WTC11 (cell line): ENCODE measurements around the gene WDHD1. TPM values are rescaled to one million over a fixed set of nuclear protein-coding genes. Genes with fewer than 3 reads are reported as not detected.

Experiments
- CREB1 ChIP-seq: sonication (generic); formaldehyde crosslinking; IDR thresholded peaks from 2 replicates; pipeline ENCODE4 v1.8.0; 2023; ENCODE audit warnings: mild to moderate bottlenecking, missing genetic modification reagents
- ETV6 ChIP-seq: sonication (generic); formaldehyde crosslinking; IDR thresholded peaks from 2 replicates; pipeline ENCODE4 v1.8.1; 2022; ENCODE audit warnings: mild to moderate bottlenecking, missing genetic modification reagents
- FOXJ3 ChIP-seq: sonication (generic); formaldehyde crosslinking; IDR thresholded peaks from 2 replicates; pipeline ENCODE4 v1.9.0; 2021; ENCODE audit warnings: missing genetic modification reagents, mild to moderate bottlenecking, borderline replicate concordance
- GABPB1 ChIP-seq: sonication (generic); formaldehyde crosslinking; IDR thresholded peaks from 2 replicates; pipeline ENCODE4 v1.8.1; 2023; ENCODE audit warnings: mild to moderate bottlenecking, missing genetic modification reagents
- HMGA2 ChIP-seq: fragments of 250-450 bp; sonication (Bioruptor Pico); IDR thresholded peaks from 2 replicates; pipeline ENCODE4 v1.4.0; 2021; ENCODE audit warnings: mild to moderate bottlenecking, moderate library complexity
- JAZF1 ChIP-seq: fragments of 250-450 bp; sonication (Bioruptor Pico); IDR thresholded peaks from 2 replicates; pipeline ENCODE4 v1.9.0; 2021; ENCODE audit warnings: moderate library complexity, mild to moderate bottlenecking, inconsistent platforms
- MXD4 ChIP-seq: fragments of 250-450 bp; sonication (Bioruptor Pico); IDR thresholded peaks from 2 replicates; pipeline ENCODE4 v1.8.0; 2021; ENCODE audit warnings: mild to moderate bottlenecking, moderate library complexity, borderline replicate concordance
- NFE2L1 ChIP-seq: sonication (generic); formaldehyde crosslinking; IDR thresholded peaks from 2 replicates; pipeline ENCODE4 v1.8.1; 2023; ENCODE audit warnings: missing genetic modification reagents
- NR3C1 ChIP-seq: sonication (generic); formaldehyde crosslinking; conservative IDR thresholded peaks from 2 replicates; pipeline ENCODE4 v1.8.1; 2023; ENCODE audit warnings: low read depth, mild to moderate bottlenecking, missing genetic modification reagents
- PRRX2 ChIP-seq: fragments of 250-450 bp; sonication (Bioruptor Pico); IDR thresholded peaks from 2 replicates; pipeline ENCODE4 v1.8.0; 2021; ENCODE audit warnings: mild to moderate bottlenecking
- RORB ChIP-seq: fragments of 250-450 bp; sonication (Bioruptor Pico); IDR thresholded peaks from 2 replicates; pipeline ENCODE4 v1.9.0; 2021; ENCODE audit warnings: mild to moderate bottlenecking
- SMAD4 ChIP-seq: sonication (generic); formaldehyde crosslinking; IDR thresholded peaks from 2 replicates; pipeline ENCODE4 v1.8.0; 2022; ENCODE audit warnings: mild to moderate bottlenecking, missing genetic modification reagents
- TCF7 ChIP-seq: sonication (generic); formaldehyde crosslinking; IDR thresholded peaks from 2 replicates; pipeline ENCODE4 v1.8.0; 2022; ENCODE audit warnings: mild to moderate bottlenecking, low read depth, missing genetic modification reagents, moderate library complexity
- ZNF219 ChIP-seq: sonication (generic); formaldehyde crosslinking; IDR thresholded peaks from 2 replicates; pipeline ENCODE4 v1.8.0; 2023; ENCODE audit warnings: missing genetic modification reagents, mild to moderate bottlenecking, borderline replicate concordance
- total RNA-seq: library from RNA; stranded (reverse); gene quantifications from 3 replicates; pipeline ENCODE4 v1.2.3, GENCODE V29; 2021
- TF ChIP-seq, protein P1 (sequence below): sonication (generic); formaldehyde crosslinking; IDR thresholded peaks from 2 replicates; pipeline ENCODE4 v1.8.0; 2023; ENCODE audit warnings: missing genetic modification reagents
- TF ChIP-seq, protein P2 (sequence below): sonication (generic); formaldehyde crosslinking; IDR thresholded peaks from 2 replicates; pipeline ENCODE4 v1.8.1; 2023; ENCODE audit warnings: mild to moderate bottlenecking, missing genetic modification reagents, moderate library complexity
- TF ChIP-seq, protein P3 (sequence below): sonication (generic); formaldehyde crosslinking; IDR thresholded peaks from 2 replicates; pipeline ENCODE4 v1.8.1; 2023; ENCODE audit warnings: mild to moderate bottlenecking, missing genetic modification reagents, moderate library complexity
- TF ChIP-seq, protein P4 (sequence below): sonication (generic); formaldehyde crosslinking; IDR thresholded peaks from 2 replicates; pipeline ENCODE4 v1.8.1; 2023; ENCODE audit warnings: mild to moderate bottlenecking, missing genetic modification reagents
- TF ChIP-seq, protein P5 (sequence below): fragments of 250-450 bp; sonication (Bioruptor Pico); IDR thresholded peaks from 2 replicates; pipeline ENCODE4 v1.9.0; 2021; ENCODE audit warnings: moderate library complexity, mild to moderate bottlenecking, inconsistent platforms, borderline replicate concordance
- TF ChIP-seq, protein P6 (sequence below): sonication (generic); formaldehyde crosslinking; IDR thresholded peaks from 2 replicates; pipeline ENCODE4 v1.8.0; 2022; ENCODE audit warnings: mild to moderate bottlenecking, missing genetic modification reagents
- TF ChIP-seq, protein P7 (sequence below): sonication (generic); formaldehyde crosslinking; conservative IDR thresholded peaks from 2 replicates; pipeline ENCODE4 v1.8.1; 2022; ENCODE audit warnings: mild to moderate bottlenecking, missing genetic modification reagents
- TF ChIP-seq, protein P8 (sequence below): fragments of 250-450 bp; sonication (Bioruptor Pico); IDR thresholded peaks from 2 replicates; pipeline ENCODE4 v1.9.0; 2021; ENCODE audit warnings: mild to moderate bottlenecking
- TF ChIP-seq, protein P9 (sequence below): fragments of 250-450 bp; sonication (Bioruptor Pico); IDR thresholded peaks from 2 replicates; pipeline ENCODE4 v1.8.0; 2021; ENCODE audit warnings: mild to moderate bottlenecking

WDHD1 gene
- total RNA-seq, 1 experiment from 2014 or later = 76.1 TPM

DNA sequence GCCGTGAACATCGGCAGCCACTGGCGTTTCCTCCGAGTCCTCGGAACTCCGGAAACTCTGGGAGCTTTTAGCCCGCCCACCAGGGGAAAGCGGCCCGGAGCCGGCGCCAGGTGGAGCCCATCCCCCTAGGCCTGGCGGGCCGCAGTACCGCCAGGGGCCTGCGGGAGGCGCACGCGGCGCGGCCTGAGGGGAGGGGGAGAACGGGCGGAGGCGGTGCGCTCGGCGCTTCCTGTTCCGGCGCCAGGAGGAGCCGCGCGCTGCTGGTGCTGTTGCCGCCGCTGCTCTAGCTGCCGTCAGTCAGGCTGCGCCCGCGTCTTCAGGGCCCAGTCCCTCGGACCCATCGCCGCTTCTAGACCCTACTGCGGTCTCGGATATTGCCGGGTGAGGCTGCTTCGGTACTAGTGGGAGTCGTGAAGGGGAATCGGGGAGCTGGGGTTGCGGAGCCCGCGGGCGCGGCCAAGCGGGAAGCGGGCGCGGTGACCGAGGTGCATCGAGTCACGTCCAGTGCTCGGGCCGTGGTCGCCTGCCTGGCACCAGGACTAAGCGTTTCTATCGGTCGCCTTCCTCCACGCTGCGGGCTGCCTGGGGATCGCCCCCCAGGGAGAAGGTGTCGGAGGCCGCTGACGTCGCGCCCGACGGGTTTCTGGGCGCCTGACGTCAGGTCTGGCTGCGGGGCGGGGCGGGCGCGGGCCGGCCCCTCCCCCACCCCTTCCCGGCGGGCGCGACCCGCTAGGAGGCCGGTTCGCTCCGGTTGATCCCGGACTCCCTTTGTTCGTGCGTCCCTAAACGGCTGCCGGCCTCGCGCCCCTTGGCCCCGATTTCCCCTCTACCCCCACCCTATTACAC, 24.7 kb upstream of the WDHD1 start, which contains the start of gene MAPK1IP1L (continued):
- TF ChIP-seq, protein P1, sequence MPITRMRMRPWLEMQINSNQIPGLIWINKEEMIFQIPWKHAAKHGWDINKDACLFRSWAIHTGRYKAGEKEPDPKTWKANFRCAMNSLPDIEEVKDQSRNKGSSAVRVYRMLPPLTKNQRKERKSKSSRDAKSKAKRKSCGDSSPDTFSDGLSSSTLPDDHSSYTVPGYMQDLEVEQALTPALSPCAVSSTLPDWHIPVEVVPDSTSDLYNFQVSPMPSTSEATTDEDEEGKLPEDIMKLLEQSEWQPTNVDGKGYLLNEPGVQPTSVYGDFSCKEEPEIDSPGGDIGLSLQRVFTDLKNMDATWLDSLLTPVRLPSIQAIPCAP = no peak; the same call in none of the 2 replicates
- no peak for TF ChIP-seq TCF7 (CRISPR knock-in tag)
- TF ChIP-seq GABPB1 = peak; percentile 60
- no peak; the same call in 1 of the 2 replicates for TF ChIP-seq NFE2L1 (CRISPR knock-in tag)
- TF ChIP-seq, protein P2, sequence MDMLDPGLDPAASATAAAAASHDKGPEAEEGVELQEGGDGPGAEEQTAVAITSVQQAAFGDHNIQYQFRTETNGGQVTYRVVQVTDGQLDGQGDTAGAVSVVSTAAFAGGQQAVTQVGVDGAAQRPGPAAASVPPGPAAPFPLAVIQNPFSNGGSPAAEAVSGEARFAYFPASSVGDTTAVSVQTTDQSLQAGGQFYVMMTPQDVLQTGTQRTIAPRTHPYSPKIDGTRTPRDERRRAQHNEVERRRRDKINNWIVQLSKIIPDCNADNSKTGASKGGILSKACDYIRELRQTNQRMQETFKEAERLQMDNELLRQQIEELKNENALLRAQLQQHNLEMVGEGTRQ (CRISPR knock-in tag) = 0 out of 2 replicates have a peak, but pooled peaks have one; percentile 45
- no peak for TF ChIP-seq FOXJ3
- no peak for TF ChIP-seq CREB1
- TF ChIP-seq, protein P3, sequence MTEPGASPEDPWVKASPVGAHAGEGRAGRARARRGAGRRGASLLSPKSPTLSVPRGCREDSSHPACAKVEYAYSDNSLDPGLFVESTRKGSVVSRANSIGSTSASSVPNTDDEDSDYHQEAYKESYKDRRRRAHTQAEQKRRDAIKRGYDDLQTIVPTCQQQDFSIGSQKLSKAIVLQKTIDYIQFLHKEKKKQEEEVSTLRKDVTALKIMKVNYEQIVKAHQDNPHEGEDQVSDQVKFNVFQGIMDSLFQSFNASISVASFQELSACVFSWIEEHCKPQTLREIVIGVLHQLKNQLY (CRISPR knock-in tag) = peak; percentile 74; the same call in 1 of the 2 replicates
- TF ChIP-seq, protein P4, sequence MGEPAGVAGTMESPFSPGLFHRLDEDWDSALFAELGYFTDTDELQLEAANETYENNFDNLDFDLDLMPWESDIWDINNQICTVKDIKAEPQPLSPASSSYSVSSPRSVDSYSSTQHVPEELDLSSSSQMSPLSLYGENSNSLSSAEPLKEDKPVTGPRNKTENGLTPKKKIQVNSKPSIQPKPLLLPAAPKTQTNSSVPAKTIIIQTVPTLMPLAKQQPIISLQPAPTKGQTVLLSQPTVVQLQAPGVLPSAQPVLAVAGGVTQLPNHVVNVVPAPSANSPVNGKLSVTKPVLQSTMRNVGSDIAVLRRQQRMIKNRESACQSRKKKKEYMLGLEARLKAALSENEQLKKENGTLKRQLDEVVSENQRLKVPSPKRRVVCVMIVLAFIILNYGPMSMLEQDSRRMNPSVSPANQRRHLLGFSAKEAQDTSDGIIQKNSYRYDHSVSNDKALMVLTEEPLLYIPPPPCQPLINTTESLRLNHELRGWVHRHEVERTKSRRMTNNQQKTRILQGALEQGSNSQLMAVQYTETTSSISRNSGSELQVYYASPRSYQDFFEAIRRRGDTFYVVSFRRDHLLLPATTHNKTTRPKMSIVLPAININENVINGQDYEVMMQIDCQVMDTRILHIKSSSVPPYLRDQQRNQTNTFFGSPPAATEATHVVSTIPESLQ (CRISPR knock-in tag) = no peak
- 0 out of 2 replicates have a peak, but pooled peaks have one; percentile 33 for TF ChIP-seq NR3C1
- TF ChIP-seq, protein P5, sequence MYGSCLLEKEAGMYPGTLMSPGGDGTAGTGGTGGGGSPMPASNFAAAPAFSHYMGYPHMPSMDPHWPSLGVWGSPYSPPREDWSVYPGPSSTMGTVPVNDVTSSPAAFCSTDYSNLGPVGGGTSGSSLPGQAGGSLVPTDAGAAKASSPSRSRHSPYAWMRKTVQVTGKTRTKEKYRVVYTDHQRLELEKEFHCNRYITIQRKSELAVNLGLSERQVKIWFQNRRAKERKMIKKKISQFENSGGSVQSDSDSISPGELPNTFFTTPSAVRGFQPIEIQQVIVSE (CRISPR knock-in tag) = 0 out of 2 replicates have a peak, but pooled peaks have one; percentile 54
- TF ChIP-seq RORB (CRISPR knock-in tag) = no peak
- TF ChIP-seq HMGA2 (CRISPR knock-in tag) = no peak; the same call in 1 of the 2 replicates
- no peak for TF ChIP-seq MXD4
- TF ChIP-seq, protein P6, sequence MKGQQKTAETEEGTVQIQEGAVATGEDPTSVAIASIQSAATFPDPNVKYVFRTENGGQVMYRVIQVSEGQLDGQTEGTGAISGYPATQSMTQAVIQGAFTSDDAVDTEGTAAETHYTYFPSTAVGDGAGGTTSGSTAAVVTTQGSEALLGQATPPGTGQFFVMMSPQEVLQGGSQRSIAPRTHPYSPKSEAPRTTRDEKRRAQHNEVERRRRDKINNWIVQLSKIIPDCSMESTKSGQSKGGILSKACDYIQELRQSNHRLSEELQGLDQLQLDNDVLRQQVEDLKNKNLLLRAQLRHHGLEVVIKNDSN (CRISPR knock-in tag) = 0 out of 2 replicates have a peak, but pooled peaks have one; percentile 22
- peak; percentile 52; the same call in 1 of the 2 replicates for TF ChIP-seq ETV6 (CRISPR knock-in tag)
- TF ChIP-seq SMAD4 (CRISPR knock-in tag) = no peak
- no peak for TF ChIP-seq JAZF1 (CRISPR knock-in tag)
- TF ChIP-seq, protein P7, sequence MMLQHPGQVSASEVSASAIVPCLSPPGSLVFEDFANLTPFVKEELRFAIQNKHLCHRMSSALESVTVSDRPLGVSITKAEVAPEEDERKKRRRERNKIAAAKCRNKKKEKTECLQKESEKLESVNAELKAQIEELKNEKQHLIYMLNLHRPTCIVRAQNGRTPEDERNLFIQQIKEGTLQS = no peak
- no peak for TF ChIP-seq ZNF219
- TF ChIP-seq, protein P8, sequence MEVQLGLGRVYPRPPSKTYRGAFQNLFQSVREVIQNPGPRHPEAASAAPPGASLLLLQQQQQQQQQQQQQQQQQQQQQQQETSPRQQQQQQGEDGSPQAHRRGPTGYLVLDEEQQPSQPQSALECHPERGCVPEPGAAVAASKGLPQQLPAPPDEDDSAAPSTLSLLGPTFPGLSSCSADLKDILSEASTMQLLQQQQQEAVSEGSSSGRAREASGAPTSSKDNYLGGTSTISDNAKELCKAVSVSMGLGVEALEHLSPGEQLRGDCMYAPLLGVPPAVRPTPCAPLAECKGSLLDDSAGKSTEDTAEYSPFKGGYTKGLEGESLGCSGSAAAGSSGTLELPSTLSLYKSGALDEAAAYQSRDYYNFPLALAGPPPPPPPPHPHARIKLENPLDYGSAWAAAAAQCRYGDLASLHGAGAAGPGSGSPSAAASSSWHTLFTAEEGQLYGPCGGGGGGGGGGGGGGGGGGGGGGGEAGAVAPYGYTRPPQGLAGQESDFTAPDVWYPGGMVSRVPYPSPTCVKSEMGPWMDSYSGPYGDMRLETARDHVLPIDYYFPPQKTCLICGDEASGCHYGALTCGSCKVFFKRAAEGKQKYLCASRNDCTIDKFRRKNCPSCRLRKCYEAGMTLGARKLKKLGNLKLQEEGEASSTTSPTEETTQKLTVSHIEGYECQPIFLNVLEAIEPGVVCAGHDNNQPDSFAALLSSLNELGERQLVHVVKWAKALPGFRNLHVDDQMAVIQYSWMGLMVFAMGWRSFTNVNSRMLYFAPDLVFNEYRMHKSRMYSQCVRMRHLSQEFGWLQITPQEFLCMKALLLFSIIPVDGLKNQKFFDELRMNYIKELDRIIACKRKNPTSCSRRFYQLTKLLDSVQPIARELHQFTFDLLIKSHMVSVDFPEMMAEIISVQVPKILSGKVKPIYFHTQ = no peak
- no peak for TF ChIP-seq PRRX2 (CRISPR knock-in tag)
- TF ChIP-seq, protein P9, sequence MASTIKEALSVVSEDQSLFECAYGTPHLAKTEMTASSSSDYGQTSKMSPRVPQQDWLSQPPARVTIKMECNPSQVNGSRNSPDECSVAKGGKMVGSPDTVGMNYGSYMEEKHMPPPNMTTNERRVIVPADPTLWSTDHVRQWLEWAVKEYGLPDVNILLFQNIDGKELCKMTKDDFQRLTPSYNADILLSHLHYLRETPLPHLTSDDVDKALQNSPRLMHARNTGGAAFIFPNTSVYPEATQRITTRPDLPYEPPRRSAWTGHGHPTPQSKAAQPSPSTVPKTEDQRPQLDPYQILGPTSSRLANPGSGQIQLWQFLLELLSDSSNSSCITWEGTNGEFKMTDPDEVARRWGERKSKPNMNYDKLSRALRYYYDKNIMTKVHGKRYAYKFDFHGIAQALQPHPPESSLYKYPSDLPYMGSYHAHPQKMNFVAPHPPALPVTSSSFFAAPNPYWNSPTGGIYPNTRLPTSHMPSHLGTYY (CRISPR knock-in tag) = no peak
